Peyer's patch (tissue), 4 donors: ENCODE measurements around the gene PTPRM. TPM values are rescaled to one million over a fixed set of nuclear protein-coding genes. Genes with fewer than 3 reads are reported as not detected.

Experiments
- DNase-seq, 3 donors: peaks; one replicate each; pipeline ENCODE4 v3.0.0-alpha.2; 2017 to 2019
- H3K27ac ChIP-seq, 4 donors: fragments of 200-600 bp; sonication (generic); one replicate each; pipeline ENCODE4 v1.5.1; 2016 to 2019
- H3K27me3 ChIP-seq, 2 donors: fragments of 200-600 bp; sonication (generic); one replicate each; pipeline ENCODE4 v1.5.1; 2019
- H3K36me3 ChIP-seq, 3 donors: fragments of 200-600 bp; sonication (generic); one replicate each; pipeline ENCODE4 v1.5.1; 2016 to 2019
- H3K4me1 ChIP-seq, 4 donors: fragments of 200-600 bp; sonication (generic); one replicate each; pipeline ENCODE4 v1.5.1; 2016 to 2019
- H3K4me3 ChIP-seq, 4 donors: fragments of 200-600 bp; sonication (generic); 1 replicate in 3 of 4; 2 replicates in 1 of 4; pipeline ENCODE4 v1.5.1; 2016 to 2019; ENCODE audit warnings: mild to moderate bottlenecking in 1 of 4
- H3K9me3 ChIP-seq, 4 donors: fragments of 200-600 bp; sonication (generic); one replicate each; pipeline ENCODE4 v1.5.1; 2016 to 2019; ENCODE audit warnings: mild to moderate bottlenecking in 1 of 4
- CTCF ChIP-seq, 6 experiments: fragments of 450-650 bp in 4 of 6; fragments of 200-600 bp in 2 of 6; sonication (generic) in 1 of 6; IDR thresholded peaks; one replicate each; pipeline ENCODE4 v1.5.1; 2017 to 2019; ENCODE audit warnings: antibody characterized with exemption in 6 of 6, mild to moderate bottlenecking in 3 of 6, moderate library complexity in 1 of 6
- POLR2A ChIP-seq, 2 donors: fragments of 450-650 bp; IDR thresholded peaks; one replicate each; pipeline ENCODE4 v1.5.1; 2017; ENCODE audit warnings: antibody characterized with exemption in 2 of 2, mild to moderate bottlenecking in 2 of 2, moderate library complexity in 2 of 2
- total RNA-seq, 4 donors: library from RNA; depleted of rRNA; stranded (reverse); fragments of >200 nt; gene quantifications; one replicate each; pipeline ENCODE4 v1.1.0, GENCODE V29; 2016

PTPRM gene
- total RNA-seq, 4 donors from 2014 or later: 39.6 to 211 (median 80.3) TPM

DNA sequence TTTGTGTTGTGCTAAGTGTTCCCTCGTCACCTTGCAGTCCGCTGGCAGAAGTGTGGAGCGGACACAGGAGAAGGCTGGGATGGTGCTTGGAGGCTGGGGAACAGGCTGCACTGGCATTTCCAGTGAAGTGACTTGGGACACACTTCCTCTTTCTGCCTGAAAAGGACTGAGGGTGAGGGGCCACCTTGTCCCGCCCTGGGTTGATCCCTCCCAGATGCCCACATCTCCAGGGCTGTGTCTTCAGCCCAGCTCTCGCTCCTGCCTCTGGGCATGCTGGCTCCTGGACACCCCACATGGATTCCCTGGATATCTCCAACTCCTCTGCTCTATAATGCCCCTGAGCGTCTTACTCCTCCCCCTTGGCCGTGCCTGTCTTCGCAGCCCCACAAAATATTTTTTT lies 412.6 kb downstream of the PTPRM start:
- H3K27ac ChIP-seq: no peak overlapping the region
- no peaks in the 10 kb centered on the region for H3K36me3 ChIP-seq
- H3K27me3 ChIP-seq: no peaks in the 10 kb centered on the region
- H3K9me3 ChIP-seq: no peaks in the 10 kb centered on the region
- H3K4me3 ChIP-seq: no peak overlapping the region
- TF ChIP-seq CTCF (IDR thresholded peaks at IDR 0.05) (no peak), POLR2A (IDR thresholded peaks at IDR 0.05) (no peak)
- H3K4me1 ChIP-seq: no peaks in the 10 kb centered on the region
- DNase-seq: no peak

- no peaks in the 10 kb centered on the region for H3K9me3 ChIP-seq
- TF ChIP-seq CTCF (IDR thresholded peaks at IDR 0.05) (peak in 3 of 6 experiments; percentile 10 to 16 (median 14)), POLR2A (IDR thresholded peaks at IDR 0.05) (no peak)
- no peak overlapping the region for H3K4me3 ChIP-seq
- no peak for DNase-seq
- no peaks in the 10 kb centered on the region for H3K4me1 ChIP-seq
- no peak overlapping the region for H3K27ac ChIP-seq
- no peaks in the 10 kb centered on the region for H3K27me3 ChIP-seq
- no peaks in the 10 kb centered on the region for H3K36me3 ChIP-seq
These were observed 413.0 kb downstream of the PTPRM start for GRCh38 chr18:7980136-7980535.

DNA sequence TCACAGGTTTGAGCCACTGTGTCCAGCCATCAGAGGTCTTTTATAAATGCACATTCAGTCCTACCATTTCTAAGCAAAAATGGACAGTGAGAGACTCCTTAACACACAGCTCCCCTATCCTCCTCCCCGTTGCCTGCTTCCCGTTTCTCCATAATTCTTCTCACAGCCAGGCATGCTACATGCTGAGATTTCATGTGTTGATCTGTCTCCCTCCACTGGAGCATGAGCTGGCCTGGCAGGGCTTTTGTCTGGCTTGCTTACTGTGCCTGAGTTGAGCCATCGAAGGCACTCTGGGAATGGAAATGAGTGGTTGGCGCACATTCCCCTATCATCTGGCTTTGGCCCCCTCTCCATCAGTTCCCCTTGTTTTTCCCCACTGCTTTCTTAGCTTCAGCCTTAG lies 413.5 kb downstream of the PTPRM start:
- Histone ChIP-seq H3K9me3 (no peaks in the 10 kb centered on the region), H3K4me3 (no peak overlapping the region), H3K36me3 (no peaks in the 10 kb centered on the region), H3K4me1 (no peaks in the 10 kb centered on the region), H3K27me3 (no peaks in the 10 kb centered on the region), H3K27ac (no peak overlapping the region)
- no peak for TF ChIP-seq CTCF (IDR thresholded peaks at IDR 0.05)
- no peak for TF ChIP-seq POLR2A (IDR thresholded peaks at IDR 0.05)
- DNase-seq: no peak

- H3K4me3 ChIP-seq: no peak overlapping the region
- H3K9me3 ChIP-seq: no peaks in the 10 kb centered on the region
- no peaks in the 10 kb centered on the region for H3K27me3 ChIP-seq
- DNase-seq: no peak
- TF ChIP-seq CTCF (IDR thresholded peaks at IDR 0.05) (no peak), POLR2A (IDR thresholded peaks at IDR 0.05) (no peak)
- H3K4me1 ChIP-seq: no peaks in the 10 kb centered on the region
- no peaks in the 10 kb centered on the region for H3K36me3 ChIP-seq
- H3K27ac ChIP-seq: no peak overlapping the region
These were observed 415.1 kb downstream of the PTPRM start for GRCh38 chr18:7982216-7982615.

DNA sequence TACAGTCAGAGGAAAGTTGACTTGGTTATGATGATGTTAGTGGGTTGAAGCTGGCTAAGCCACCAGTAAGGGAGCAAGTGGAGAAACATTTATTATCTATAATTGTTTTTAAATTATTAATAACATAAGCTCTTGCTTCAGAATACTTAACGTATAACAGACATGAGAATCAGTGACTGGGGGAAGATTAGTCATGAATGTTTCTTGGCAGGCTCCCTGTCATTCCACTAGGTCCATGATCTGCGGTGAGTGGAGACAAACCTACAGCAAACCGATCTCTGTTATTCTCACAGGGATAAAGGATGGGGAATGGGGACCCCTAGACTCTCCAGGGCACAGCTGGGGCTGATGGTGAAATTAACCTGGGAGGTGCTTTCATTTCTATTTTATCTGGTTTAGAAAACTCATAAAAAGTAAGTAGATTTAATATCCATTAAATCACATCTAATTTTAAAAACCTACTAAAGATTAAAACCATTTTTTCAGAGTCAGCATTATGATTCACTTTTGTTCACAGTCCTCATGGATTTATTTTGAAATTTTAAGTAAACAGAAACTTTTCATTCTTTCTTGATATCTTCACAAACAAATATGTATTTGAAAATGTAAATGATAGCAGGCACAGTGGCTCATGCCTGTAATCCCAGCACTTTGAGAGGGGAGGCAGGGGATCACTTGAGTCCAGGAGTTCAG lies 420.3 kb downstream of the PTPRM start:
- TF ChIP-seq CTCF (IDR thresholded peaks at IDR 0.05) (no peak), POLR2A (IDR thresholded peaks at IDR 0.05) (no peak)
- no peak for DNase-seq
- no peaks in the 10 kb centered on the region for H3K36me3 ChIP-seq
- H3K4me3 ChIP-seq: no peak overlapping the region
- H3K27me3 ChIP-seq: no peaks in the 10 kb centered on the region
- no peaks in the 10 kb centered on the region for H3K4me1 ChIP-seq
- no peaks in the 10 kb centered on the region for H3K9me3 ChIP-seq
- H3K27ac ChIP-seq: no peak overlapping the region

DNA sequence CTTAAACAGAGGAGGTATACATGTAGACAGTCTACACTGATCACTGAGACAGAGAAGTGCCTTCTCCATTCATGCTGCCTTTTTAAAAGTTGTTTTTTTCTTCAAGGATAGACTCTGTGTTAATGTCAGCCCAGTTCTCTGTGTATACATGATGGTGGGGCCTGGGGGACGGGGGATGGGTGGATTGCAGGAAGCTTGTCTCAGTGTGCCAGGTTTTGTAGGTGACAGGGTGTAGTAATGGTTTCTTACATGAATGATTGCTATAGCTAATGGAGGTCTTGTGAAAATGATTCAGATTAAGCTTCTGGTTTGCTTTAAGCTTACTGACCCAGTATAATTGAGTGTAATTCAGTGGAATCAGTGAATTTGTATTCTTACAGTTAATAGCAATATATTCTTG lies 423.6 kb downstream of the PTPRM start:
- DNase-seq: no peak
- H3K4me1 ChIP-seq: no peaks in the 10 kb centered on the region
- no peaks in the 10 kb centered on the region for H3K9me3 ChIP-seq
- H3K4me3 ChIP-seq: no peak overlapping the region
- no peak overlapping the region for H3K27ac ChIP-seq
- no peaks in the 10 kb centered on the region for H3K27me3 ChIP-seq
- TF ChIP-seq POLR2A (IDR thresholded peaks at IDR 0.05): no peak
- no peak for TF ChIP-seq CTCF (IDR thresholded peaks at IDR 0.05)
- H3K36me3 ChIP-seq: no peaks in the 10 kb centered on the region
